Hematopoietic multipotent progenitor cell (in vitro differentiated cells): Measurements from ENCODE around the gene ZNF83. TPM values are rescaled to one million over a fixed set of nuclear protein-coding genes. Genes with fewer than 3 reads are reported as not detected.
"Not testable (repeated sequence)": the region's sequence is repeated elsewhere in the genome, so short reads cannot be mapped to it uniquely, and the experiment has no call there.

Experiments
- DNase-seq, 3 donors: peaks; one replicate each; pipeline ENCODE4 v3.0.0-alpha.2; 2011 to 2015; ENCODE audit warnings: low read depth in 2 of 3, low spot score in 2 of 3
- total RNA-seq: library from RNA; depleted of rRNA; stranded (reverse); fragments of >200 nt; gene quantifications from one replicate; pipeline ENCODE4 v1.2.3, GENCODE V29; 2012

Gene ZNF83
- 28.8 TPM for total RNA-seq

DNA sequence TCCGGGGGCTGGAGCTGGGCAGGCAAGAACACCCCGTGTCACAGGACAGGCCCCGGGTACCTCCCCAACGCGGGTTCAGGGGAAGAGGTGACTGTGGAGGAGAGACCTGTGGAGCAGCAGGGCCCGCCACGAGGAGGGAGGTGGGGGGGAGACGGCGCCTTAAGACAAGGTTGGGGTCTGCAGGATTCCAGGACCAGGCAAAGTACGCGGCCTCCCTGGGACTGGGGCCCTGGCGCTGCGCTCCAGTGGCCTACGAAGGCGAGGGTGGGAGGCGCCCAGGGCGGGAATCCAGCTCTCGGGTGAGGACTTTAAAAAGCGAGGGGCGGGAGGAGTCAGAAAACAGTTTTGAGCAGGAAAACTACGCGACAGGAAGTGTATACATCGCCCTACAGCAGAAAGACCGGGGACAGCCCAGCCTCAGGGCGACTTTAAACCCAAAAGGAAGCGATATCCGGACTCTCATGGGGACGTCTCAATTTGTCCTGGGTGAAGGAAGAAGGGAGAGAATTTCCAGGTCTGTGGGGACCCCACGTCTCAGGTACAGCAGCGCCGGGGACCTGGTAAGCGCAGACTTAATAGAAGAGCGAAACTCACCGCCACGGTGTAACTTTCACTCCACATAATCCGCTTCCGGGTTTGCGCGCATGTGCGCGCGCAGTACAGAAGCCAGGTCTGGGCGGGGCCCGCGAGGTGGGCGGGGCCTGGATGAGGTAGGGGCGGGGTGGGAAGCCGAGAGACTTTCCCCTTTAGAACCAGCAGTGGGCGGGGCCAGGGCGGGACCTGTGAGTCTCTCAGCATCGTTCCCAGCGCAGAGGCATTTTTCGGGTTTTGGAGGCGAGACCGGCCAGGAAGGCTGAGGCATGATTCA is at the start of gene ZNF83:
TSS of gene ZNF83 (minus strand) at position 638 of the 868 bp plus-strand sequence.
- peak; percentile 89 to 98 (median 95) for DNase-seq

GRCh38 chr19:52687684-52688083 is 49.5 kb upstream of the ZNF83 start:
- DNase-seq = no peak

- DNase-seq = no peak
Measured at GRCh38 chr19:52685811-52686210, 47.7 kb upstream of the ZNF83 start.

DNA sequence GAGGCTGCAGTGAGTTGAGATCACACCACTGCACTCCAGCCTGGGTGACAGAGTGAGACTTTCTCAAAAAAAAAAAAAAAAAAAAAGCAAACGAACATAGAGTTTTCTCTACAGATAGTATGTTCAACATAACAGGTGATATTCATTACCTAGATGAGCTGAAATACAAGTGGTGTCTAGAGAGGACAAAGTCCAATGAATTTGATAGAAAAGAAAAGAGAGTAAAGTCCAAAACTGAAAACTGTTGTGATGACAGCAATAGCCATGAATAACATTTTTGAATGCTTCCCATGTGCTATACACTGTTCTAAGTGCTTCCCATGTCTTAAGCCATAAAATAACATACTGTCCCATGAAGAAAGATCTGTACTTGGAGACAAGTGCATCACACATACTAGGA is 43.1 kb upstream of the ZNF83 start:
- not testable (repeated sequence) for DNase-seq

DNA sequence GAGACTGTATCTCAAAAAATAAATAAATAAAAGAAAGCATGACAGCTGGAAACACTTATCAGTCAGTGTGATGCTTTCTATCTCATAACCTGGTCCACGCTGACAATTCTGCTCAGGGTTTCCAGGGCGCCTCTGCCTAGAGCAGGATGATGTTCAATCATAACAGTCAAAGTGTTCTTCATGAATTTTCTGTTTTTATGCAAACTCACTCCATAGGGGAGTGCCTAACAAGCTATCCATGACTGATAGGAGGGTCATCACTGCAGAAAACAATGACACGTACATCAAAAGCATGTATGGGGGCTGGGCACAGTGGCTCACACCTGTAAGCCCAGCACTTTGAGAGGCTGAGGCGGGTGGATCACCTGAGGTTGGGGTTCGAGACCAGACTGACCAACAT is 41.4 kb upstream of the ZNF83 start:
- DNase-seq = no peak

GRCh38 chr19:52675239-52675638 is 37.1 kb upstream of the ZNF83 start:
- DNase-seq = not testable (repeated sequence)

GRCh38 chr19:52673014-52673413 is 34.9 kb upstream of the ZNF83 start:
- DNase-seq = no peak

DNA sequence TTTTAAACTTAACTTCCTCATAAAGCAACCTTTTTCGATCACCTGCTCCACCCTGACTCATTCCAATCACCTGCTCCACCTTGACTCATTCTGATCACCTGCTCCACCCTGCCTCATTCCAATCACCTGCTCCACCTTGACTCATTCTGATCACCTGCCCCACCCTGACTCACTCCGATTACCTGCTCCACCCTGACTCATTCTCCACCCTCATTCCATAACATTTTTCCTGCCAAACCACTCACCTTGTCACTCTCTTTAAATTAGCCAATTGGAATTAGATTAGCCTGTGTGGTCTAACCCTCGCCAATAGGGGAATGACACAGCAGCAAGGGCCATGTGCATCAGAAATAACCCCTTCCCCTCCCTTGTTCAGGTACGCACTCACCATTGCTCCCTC is 31.9 kb upstream of the ZNF83 start:
- no peak for DNase-seq

- no peak for DNase-seq
Measured at GRCh38 chr19:52669586-52669985, 31.4 kb upstream of the ZNF83 start.

- no peak for DNase-seq
Measured at GRCh38 chr19:52667972-52668371, 29.8 kb upstream of the ZNF83 start.

GRCh38 chr19:52666506-52666905 is 28.4 kb upstream of the ZNF83 start:
- no peak for DNase-seq

DNA sequence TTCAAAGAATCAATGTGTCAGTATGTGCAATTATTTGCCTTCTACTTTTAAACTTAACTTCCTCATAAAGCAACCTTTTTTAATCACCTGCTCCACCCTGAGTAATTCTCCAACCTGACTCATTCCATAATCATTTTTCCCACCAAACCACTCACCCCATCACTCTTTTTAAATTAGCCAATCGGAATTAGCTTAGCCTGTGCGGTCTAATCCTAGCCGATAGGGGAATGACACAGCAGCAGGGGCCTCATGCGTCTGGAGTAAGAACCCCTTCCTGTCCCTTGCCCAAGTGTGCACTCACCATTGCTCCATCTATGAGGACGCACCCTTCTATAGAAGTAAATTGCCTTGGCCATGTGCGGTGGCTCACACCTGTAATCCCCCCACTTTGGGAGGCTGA is 27.4 kb upstream of the ZNF83 start:
- DNase-seq = no peak

GRCh38 chr19:52665027-52665426 is 26.9 kb upstream of the ZNF83 start:
- DNase-seq = no peak

DNA sequence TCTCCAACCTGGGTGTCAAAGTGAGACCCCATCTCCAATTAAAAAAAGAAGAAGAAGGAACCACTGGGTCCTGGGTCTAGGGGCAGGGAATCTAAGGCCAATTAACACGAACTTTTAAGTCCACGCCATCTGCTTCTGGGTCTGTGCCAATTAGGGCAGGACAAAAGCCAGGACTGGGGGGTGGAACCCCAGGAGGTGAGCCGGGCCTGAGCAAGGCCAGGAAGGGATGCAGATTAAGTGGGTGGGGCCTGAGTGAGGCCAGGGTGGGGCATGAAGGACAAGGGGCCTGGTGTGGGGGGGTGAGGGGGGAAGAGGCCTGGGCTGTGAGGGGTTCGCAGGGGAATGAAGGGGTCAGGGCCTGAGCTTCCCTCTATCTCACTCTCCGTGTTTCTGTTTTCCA is 26.3 kb upstream of the ZNF83 start:
- DNase-seq = no peak

DNA sequence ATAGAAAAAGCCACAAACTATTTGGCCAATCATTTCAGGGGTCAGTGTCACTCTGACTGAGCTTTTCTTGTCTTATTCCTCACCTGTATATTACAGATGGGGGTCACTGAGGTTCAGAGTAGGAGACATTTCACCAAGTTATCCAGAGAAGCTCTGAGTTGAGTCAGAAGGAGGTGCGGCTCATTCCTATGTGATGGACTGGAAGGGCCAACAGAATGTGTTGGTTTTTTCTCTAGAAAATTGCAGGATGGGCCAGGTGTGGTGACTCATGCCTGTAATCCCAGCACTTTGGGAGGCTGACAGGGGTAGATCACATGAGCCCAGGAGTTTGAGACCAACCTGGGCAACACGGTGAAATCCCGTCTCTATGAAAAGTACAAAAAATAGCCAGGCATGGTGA is 24.5 kb upstream of the ZNF83 start:
- DNase-seq = no peak

DNA sequence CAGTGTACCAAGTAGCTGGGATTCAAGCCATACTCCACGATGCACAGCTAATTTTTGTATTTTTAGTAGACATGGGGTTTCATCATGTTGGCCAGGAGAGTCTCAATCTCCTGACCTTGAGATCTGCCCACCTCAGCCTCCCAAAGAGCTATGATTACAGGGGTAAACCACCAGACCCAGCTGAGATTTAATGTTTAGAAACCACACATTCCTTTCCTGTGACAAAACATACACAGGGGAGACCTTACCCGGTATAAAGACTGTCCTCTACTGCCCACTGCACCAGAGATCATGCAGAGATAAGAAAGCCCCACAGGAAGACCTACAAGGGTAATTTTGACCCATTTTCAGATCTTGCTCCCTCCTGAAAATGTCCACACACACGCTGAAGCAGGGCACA is 22.8 kb upstream of the ZNF83 start:
- no peak for DNase-seq

- DNase-seq = no peak
Measured at GRCh38 chr19:52659013-52659412, 20.9 kb upstream of the ZNF83 start.

DNA sequence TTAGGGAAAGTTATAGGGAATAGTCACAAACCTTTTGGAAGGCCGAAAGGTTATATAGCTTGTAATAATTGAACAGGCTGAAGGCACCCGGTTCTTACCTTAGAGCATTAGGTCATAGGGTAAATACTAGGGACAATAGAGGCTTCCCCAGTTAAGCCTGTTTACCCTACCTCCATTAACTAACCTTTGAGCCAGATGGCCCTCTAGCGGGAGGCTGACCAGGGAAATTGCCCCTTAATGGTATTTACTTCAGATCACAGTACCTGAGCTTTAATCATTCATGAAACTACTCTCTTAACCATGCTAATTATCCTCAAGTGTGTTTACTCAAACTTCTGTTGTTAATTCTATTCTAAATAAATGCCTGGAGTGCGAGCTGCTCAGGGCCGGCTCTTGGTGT is 20.4 kb upstream of the ZNF83 start:
- DNase-seq = no peak

DNA sequence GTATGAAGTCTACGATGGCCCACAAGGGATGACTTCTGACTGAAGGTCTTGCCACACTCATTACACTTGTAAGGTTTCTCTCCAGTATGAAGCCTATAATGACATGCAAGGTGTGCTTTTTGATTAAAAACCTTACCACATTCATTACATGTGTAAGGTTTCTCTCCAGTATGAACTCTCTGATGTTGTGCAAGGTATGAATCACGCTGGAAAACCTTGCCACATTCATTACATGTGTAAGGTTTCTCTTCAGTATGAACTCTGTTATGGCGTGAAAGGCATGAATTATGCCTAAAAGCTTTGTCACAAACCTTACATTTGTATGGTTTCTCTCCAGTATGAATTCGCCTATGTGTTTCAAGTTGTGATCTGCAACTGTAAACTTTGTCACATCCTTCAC is 15.0 kb upstream of the ZNF83 start:
- no peak for DNase-seq

DNA sequence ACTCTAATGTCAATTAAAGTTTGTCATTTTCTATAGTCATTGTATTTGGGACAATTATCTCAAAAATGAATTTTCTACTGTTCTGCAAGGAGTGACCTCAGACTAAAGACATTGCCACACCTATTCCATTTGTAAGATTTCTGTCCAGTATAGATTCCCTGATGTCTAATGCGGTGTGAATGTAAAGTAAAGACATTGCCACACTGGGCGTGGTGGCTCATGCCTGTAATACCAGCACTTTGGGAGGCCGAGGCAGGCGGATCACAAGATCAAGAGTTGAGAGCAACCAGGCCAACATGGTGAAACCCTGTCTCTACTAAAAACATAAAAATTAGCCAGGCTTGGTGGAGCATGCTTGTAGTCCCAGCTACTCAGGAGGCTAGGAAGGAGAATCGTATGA is 13.8 kb upstream of the ZNF83 start:
- no peak for DNase-seq

DNA sequence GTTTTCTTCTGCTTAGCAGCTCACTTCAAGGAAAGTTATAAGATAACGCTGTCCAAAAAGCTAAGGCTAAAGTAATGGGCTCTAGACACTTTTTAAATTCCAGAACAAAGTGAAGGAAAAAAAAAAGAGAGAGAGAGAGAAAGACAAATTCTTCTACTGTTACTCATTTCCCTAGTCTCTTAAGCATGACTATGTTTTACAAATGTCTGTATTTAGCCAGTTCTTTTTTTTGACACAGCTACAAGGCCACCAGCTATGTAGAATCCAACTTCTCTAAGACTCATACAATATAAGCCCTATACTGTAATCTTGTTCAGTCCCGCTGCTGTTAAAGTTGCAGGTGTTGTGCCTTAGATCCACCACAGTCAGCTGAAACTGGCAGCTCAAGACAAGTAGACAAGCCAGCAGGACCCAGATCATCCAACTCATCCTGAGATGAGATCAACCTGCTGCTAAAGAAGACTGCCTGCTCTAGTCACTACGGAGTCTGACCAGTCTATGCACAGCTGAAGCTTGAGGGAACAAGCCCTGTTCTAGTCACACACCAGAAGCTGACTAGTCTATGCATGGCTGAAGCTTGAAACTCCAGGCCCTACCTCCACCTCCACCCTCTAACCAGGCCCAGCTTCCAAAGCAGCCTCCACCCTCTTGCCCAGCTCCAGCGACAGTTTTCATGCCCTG is 10.3 kb upstream of the ZNF83 start:
- no peak for DNase-seq

GRCh38 chr19:52646571-52647217 is 8.5 kb upstream of the ZNF83 start:
- peak in 2 of 3 donors; percentile 65 to 95 for DNase-seq
